HG02970 (cell line): ENCODE data around the gene RNF10.

Experiments
- ATAC-seq: cut with Tn5 transposase; IDR thresholded peaks from one replicate; pipeline ENCODE4 v1.9.1; 2021; ENCODE audit warnings: mild to moderate bottlenecking, moderate library complexity, moderate number of reproducible peaks; ENCODE audit not compliant: unreplicated experiment, low FRiP score

RNF10 gene

GRCh38 chr12:120573560-120573959 is 39.4 kb downstream of the RNF10 start:
- no peak for ATAC-seq

GRCh38 chr12:120574106-120574505 is 40.0 kb downstream of the RNF10 start:
- ATAC-seq = no peak

GRCh38 chr12:120579179-120579578 is 45.0 kb downstream of the RNF10 start:
- ATAC-seq = no peak

- peak; percentile 95 for ATAC-seq
Measured at GRCh38 chr12:120580787-120581723, 46.9 kb downstream of the RNF10 start, which contains the start of gene POP5. Gene POP5, minus strand, starts transcription at chr12:120581402. Its CDS starts 40 bp downstream, at chr12:120581362.

GRCh38 chr12:120581998-120582397 is 47.8 kb downstream of the RNF10 start:
- no peak for ATAC-seq

- ATAC-seq = no peak
Measured at GRCh38 chr12:120583478-120584030, 49.4 kb downstream of the RNF10 start.

GRCh38 chr12:120584343-120585149 is 50.4 kb downstream of the RNF10 start:
- ATAC-seq = no peak

GRCh38 chr12:120586206-120586605 is 52.0 kb downstream of the RNF10 start:
- no peak for ATAC-seq

- ATAC-seq = no peak
Measured at GRCh38 chr12:120586860-120587259, 52.7 kb downstream of the RNF10 start.

GRCh38 chr12:120588371-120588770 is 54.2 kb downstream of the RNF10 start:
- ATAC-seq = no peak

GRCh38 chr12:120588948-120589930 is 55.1 kb downstream of the RNF10 start:
- ATAC-seq = no peak

GRCh38 chr12:120590741-120591407 is 56.7 kb downstream of the RNF10 start:
- ATAC-seq = no peak

GRCh38 chr12:120592121-120593049 is 58.2 kb downstream of the RNF10 start:
- ATAC-seq = no peak

GRCh38 chr12:120596901-120597300 is 62.7 kb downstream of the RNF10 start:
- ATAC-seq = no peak

- ATAC-seq = no peak
Measured at GRCh38 chr12:120597861-120598260, 63.7 kb downstream of the RNF10 start.

GRCh38 chr12:120598674-120599463 is 64.7 kb downstream of the RNF10 start:
- ATAC-seq = no peak
